LNCaP clone FGC (cell line): Measurements from ENCODE around the gene GMEB2.
"Not testable (repeated sequence)": the region's sequence is repeated elsewhere in the genome, so short reads cannot be mapped to it uniquely, and the experiment has no call there.

Source experiments
- DNase-seq: peaks from one replicate; pipeline ENCODE4 v3.0.0-alpha.2; 2011; ENCODE audit warnings: low read depth
- H3K4me3 ChIP-seq: 2 replicates; pipeline ENCODE4 v1.5.1; 2011; ENCODE audit warnings: mild to moderate bottlenecking, low read depth, low read length, control low read depth
- TF ChIP-seq, protein P1 (sequence below): IDR thresholded peaks from 2 replicates; pipeline ENCODE4 v1.5.1; 2012; ENCODE audit warnings: mild to moderate bottlenecking; ENCODE audit not compliant: control insufficient read depth, insufficient read depth; ENCODE audit errors: extremely low read depth

The GMEB2 gene

DNA sequence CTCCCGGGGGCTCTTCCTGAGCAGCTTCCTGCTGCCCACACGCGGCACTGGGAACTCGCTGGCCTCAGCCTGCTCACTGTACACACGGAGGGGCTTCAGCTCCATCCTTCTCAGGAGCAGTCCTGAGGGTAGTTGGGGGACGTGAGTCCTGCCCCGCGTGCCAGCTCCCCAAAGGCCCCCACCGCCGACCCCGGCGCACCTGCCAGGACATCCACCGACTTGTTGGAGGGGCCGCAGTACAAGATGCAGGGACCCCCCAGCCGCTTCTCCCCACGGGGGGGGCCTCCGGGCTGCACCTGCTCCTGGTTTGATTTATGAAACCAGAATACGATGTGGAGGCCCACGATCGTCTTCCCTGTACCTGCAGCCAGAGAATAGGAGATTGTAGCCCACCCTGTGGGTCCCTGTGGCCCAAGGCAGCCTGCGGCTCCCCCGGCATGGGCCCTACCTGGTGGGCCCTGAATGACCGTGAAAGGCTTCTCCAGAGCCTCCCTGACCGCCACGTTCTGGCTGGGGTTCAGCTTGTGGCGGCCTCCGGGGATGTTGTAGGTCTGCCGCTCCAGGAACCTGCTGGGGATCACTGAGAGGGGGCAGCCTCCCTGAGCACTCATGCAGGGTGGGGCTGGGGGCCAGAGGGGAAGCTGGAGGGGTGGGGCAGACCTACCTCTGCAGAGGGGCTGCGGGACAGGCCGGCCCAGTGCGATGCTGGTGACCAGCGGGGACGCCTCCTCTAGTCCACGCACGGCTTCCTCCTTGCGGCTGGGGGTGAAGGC lies 65.1 kb downstream of the GMEB2 start:
- DNase-seq, result no peak
- no peak overlapping the region for H3K4me3 ChIP-seq
- TF ChIP-seq, protein P1, sequence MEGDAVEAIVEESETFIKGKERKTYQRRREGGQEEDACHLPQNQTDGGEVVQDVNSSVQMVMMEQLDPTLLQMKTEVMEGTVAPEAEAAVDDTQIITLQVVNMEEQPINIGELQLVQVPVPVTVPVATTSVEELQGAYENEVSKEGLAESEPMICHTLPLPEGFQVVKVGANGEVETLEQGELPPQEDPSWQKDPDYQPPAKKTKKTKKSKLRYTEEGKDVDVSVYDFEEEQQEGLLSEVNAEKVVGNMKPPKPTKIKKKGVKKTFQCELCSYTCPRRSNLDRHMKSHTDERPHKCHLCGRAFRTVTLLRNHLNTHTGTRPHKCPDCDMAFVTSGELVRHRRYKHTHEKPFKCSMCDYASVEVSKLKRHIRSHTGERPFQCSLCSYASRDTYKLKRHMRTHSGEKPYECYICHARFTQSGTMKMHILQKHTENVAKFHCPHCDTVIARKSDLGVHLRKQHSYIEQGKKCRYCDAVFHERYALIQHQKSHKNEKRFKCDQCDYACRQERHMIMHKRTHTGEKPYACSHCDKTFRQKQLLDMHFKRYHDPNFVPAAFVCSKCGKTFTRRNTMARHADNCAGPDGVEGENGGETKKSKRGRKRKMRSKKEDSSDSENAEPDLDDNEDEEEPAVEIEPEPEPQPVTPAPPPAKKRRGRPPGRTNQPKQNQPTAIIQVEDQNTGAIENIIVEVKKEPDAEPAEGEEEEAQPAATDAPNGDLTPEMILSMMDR, result no peak

- H3K4me3 ChIP-seq, result no peak overlapping the region
- DNase-seq, result no peak
- TF ChIP-seq, protein P1, result no peak
Observed at GRCh38 chr20:63560856-63561609, 65.9 kb downstream of the GMEB2 start.

- H3K4me3 ChIP-seq, result no peak overlapping the region
- TF ChIP-seq, protein P1, result no peak
- no peak for DNase-seq
Observed at GRCh38 chr20:63560333-63560805, 66.5 kb downstream of the GMEB2 start.

DNA sequence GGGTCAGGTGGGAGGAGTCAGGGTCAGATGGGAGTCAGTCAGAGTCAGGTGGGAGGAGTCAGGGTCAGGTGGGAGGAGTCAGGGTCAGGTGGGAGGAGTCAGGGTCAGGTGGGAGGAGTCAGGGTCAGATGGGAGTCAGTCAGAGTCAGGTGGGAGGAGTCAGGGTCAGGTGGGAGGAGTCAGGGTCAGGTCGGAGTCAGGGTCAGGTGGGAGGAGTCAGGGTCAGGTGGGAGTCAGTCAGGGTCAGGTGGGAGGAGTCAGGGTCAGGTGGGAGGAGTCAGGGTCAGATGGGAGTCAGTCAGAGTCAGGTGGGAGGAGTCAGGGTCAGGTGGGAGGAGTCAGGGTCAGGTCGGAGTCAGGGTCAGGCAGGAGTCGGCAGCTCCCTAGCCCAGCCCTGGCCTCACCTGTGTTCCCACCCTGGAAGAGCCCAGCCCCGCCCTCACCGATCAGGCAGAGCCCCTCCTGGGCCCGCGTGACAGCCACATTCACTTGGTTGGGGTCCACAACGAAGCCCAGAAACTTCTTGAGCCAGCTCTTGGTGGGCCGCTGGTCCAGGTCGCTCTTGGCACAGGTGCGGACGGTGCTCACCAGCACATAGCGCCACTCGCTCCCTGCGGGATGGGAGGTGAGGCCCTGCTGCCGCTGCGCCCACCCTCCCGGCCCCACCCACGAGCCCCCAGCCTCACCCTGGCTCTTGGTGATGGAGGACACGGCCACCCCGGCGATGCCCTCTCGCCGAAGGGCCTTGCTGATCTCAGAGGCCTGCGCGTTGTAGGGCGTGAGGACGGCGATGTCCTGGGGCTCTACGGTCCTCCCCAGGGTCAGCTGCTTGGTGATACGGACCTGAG lies 67.2 kb downstream of the GMEB2 start:
- DNase-seq, H3K4me3 ChIP-seq: not testable (repeated sequence)

- no peak for DNase-seq
- no peak overlapping the region for H3K4me3 ChIP-seq
- TF ChIP-seq, protein P1, result no peak
Observed at GRCh38 chr20:63558804-63559484, 68.0 kb downstream of the GMEB2 start.

- TF ChIP-seq, protein P1, result no peak
- no peak for DNase-seq
- H3K4me3 ChIP-seq, result no peak overlapping the region
Observed at GRCh38 chr20:63557481-63557891, 69.4 kb downstream of the GMEB2 start.
